WI38 (cell line): Measurements from ENCODE around the gene SLC24A5.

Experiments used
- H3K4me3 ChIP-seq: 2 replicates; pipeline ENCODE4 v1.5.1; 2011; ENCODE audit warnings: low read depth, mild to moderate bottlenecking, control low read depth, low read length
- TF ChIP-seq, protein P1 (sequence below): IDR thresholded peaks from 2 replicates; pipeline ENCODE4 v1.5.1; 2012; ENCODE audit warnings: low read depth, mild to moderate bottlenecking, control low read depth, low read length

The SLC24A5 gene

DNA sequence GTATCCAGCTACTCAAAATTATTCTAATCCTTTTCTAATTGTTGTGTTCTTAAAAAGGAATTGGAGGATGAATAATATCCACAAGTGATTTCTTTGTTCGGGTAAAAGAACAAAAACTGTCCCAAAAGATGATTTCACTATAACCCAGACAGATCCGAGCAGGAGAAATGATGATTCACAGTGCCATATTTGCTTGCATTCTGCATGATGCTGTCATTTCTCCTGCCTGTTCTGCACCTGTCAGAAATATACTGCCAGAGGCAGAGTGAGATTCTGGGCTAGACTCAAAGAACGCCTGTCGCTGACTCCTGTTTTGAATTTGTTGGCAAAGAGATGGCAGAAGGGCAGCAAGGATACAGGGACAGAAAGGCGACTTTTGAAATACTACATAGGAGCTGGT lies 34.7 kb upstream of the SLC24A5 start:
- TF ChIP-seq, protein P1, sequence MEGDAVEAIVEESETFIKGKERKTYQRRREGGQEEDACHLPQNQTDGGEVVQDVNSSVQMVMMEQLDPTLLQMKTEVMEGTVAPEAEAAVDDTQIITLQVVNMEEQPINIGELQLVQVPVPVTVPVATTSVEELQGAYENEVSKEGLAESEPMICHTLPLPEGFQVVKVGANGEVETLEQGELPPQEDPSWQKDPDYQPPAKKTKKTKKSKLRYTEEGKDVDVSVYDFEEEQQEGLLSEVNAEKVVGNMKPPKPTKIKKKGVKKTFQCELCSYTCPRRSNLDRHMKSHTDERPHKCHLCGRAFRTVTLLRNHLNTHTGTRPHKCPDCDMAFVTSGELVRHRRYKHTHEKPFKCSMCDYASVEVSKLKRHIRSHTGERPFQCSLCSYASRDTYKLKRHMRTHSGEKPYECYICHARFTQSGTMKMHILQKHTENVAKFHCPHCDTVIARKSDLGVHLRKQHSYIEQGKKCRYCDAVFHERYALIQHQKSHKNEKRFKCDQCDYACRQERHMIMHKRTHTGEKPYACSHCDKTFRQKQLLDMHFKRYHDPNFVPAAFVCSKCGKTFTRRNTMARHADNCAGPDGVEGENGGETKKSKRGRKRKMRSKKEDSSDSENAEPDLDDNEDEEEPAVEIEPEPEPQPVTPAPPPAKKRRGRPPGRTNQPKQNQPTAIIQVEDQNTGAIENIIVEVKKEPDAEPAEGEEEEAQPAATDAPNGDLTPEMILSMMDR: no peak

DNA sequence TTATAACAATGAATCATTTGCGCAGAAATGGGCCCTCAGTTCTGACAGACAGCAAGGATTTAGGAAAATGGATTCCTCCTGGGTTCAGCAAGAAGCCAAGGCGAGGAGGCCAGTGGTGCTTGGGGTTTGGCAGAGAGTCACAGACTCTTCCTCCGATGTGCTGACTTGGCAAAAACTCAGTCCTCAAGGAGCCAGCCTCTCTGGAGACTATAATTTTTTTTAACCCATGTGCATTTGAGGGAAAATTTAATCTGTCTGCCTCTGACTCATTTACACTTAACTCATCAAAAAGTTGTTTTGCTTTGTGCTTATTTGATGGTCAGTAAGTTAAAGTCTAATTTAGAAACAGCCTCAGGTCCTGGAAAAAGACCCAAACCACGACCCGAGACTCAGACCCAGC lies 34.2 kb upstream of the SLC24A5 start:
- no peak overlapping the region for H3K4me3 ChIP-seq
- TF ChIP-seq, protein P1: no peak

More for the DNA sequence above, 34.7 kb upstream of the SLC24A5 start:
- no peak overlapping the region for H3K4me3 ChIP-seq

DNA sequence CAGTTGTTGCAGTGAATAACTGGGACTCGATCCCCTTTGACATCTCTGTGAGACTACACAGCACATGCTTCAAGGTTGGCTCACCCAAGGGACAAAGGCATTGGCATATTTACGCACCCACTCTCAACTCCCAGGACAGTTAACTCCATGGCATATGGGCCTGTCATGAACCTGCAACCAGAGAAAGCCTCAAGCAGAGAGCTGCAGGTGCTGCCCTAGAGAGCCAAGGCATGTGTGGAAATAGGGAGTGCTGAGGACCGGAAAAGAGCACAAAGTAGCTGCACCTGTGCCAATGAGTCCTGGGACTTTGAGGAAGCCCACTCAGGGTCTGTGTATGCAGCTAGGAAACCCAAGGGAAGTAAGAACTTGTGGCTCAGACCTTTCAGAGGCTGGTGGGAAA lies 32.9 kb upstream of the SLC24A5 start:
- TF ChIP-seq, protein P1: no peak
- no peak overlapping the region for H3K4me3 ChIP-seq

DNA sequence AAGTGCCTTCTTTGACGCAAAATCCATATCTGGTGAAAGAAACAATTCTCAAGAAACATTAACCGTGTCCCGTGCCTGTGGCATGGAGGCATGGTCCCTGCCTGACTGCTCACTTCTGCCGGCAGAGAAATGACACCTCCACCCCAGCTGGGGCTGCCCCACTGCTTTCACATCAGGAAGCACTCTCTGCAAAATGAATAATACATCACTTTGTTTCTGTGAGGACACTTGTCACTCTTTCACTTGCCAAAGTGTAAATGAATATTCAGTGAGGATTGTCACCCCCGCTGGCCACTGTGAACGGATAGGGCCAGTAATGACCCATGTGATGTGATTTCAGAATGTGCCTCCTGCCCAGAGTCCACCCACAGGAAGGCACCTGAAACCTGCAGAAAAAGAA lies 31.1 kb upstream of the SLC24A5 start:
- TF ChIP-seq, protein P1: no peak
- no peak overlapping the region for H3K4me3 ChIP-seq

DNA sequence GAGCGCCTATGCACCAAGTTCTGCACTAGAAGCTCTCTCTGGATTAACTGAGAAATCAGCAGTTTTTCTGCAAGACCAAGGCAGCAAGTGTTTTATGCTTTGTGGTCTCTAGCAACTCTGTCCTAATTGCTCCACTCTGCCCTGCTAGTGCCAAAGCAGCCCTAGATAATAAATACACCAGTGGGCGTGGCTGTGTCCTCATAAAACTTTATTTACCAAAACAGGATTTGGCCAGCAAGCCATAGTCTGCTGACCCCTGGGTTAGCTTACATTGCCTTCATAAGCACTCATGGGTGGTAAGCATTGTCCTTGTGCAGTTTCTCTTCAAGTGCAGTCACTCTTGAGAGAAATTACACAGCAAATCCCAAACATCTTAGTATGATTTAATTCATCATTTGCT lies 30.7 kb upstream of the SLC24A5 start:
- TF ChIP-seq, protein P1: no peak
- no peak overlapping the region for H3K4me3 ChIP-seq

DNA sequence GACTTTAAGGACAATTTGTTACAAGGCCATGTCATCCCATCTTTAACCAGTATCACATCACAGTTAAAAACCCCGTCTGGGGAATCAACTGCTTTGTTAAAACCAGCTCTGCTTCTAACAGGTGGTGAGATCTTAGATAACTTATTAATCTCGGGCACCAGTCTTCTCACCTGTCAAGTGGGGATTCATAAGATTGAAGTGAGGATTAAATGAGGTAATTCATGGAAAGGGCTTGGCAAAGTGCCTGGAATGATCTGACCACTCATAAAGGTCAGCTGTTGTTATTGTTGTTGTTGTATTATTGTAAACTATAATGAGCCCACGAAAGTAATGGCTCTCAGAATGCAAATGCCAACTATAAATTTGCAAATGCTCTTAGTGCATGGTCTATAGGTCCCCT lies 30.1 kb upstream of the SLC24A5 start:
- H3K4me3 ChIP-seq: no peak overlapping the region
- TF ChIP-seq, protein P1: no peak

DNA sequence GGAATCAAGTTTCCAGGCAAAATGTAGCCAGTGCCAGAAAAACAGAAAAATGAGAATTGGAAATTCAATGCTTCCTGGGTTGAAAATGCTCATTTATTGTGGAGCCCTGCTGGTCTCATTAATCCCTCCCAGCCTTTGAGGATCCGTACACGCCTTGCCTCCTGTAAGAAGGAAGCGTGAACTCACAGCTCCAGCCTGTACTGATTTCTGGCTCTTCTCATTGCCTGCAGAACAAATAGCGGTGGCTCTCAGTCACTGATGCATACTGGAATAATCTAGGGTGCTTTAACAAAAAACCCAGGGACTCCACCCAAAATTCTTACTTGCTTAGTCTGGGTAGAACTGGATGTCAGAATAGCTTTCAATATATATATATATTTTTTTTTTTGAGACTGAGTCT lies 29.3 kb upstream of the SLC24A5 start:
- TF ChIP-seq, protein P1: no peak

More for the DNA sequence above, 29.3 kb upstream of the SLC24A5 start:
- H3K4me3 ChIP-seq: no peak overlapping the region
